CD4-positive, alpha-beta T cell treated with Interferon gamma for 1 hour (primary cell): ENCODE data around the gene MAP1S.
"Not testable (repeated sequence)": the region's sequence is repeated elsewhere in the genome, so short reads cannot be mapped to it uniquely, and the experiment has no call there.

ENCODE experiments used
- DNase-seq: peaks from one replicate; pipeline ENCODE4 v3.0.0-alpha.2; 2020

The MAP1S gene

DNA sequence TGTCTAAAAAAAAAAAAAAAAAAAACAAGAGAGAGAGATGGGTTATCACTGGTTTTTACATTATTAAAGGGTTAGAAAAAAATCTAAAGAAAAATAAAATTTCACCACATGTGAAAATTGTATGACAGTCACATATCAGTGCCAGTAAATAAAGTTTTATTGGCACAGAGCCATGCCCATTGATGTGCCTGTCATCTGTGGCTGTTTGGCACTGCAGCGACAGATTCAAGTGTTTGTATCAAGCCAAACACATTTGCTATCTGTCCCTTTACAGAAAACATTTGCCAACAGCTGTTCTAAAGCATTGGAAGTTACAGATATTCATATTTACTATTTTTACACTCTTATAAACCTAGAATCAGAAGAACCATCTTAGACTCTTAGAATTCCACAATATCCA lies 48.3 kb downstream of the MAP1S start:
- no peak for DNase-seq

DNA sequence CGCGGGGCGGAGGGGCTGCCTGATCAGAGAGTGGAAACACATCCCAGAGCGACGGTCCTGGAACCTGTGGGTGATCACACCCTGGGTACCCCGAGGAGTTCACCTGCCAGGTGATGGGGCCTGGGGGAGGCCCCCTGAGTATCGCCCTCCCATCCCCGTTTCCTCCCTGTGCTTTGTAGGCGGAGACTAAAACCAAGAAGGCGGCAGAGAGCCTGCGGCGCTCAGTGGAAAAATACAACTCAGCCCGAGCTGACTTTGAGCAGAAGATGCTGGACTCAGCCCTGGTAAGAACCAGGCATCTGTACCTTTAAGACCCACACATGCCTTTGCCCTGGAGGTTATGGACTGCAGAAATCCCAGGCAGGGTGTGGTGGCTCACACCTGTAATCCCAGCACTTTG lies 51.3 kb downstream of the MAP1S start:
- no peak for DNase-seq

DNA sequence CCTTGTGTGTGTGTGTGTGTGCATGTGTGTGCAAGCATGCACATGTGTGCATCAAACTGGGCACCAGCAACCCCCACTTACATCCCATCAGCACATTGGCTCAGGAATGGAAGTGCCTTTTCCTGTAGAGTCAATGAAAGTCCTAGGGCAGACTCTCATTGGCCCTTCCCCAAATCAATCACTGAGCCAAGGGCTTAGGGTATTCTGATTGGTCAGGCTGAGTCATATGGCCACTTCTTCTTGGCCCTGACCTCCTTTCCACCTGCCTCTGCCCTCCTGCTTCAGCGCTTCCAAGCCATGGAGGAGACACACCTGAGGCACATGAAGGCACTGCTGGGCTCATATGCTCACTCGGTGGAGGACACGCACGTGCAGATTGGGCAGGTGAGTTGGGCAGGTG lies 52.9 kb downstream of the MAP1S start:
- DNase-seq: no peak

DNA sequence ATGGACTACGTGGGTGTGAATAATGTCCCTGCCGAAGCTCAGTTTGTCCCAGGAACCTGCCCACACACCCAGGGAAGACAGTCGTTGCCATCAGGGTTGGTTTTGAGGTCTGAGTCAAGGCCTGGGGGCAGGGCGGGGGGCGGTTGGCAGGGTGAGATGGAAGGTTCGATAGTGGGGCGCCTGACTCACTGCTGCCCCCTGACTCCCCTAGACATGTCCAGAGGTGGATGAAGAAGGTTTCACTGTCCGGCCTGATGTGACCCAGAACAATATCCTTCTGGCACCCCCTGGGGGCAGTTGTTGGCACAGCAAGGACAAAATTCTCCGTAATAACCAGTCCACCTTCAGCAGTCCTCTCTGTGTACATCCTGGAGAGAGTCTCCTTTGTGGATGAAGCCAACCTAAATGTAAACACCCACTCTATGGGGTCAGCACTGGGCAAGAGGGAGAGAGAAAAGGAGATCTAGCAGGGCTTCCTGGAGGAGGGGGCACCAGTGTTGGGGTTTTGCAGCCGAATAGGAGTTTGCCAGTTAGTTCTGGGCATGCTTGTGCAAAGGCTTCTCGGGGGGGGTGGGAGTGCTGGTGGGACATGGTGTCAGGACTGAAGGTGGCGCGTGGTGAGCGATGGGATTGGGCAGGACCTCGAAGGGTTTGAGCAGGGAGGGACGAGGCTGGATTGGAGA lies 56.1 kb downstream of the MAP1S start:
- DNase-seq: no peak

DNA sequence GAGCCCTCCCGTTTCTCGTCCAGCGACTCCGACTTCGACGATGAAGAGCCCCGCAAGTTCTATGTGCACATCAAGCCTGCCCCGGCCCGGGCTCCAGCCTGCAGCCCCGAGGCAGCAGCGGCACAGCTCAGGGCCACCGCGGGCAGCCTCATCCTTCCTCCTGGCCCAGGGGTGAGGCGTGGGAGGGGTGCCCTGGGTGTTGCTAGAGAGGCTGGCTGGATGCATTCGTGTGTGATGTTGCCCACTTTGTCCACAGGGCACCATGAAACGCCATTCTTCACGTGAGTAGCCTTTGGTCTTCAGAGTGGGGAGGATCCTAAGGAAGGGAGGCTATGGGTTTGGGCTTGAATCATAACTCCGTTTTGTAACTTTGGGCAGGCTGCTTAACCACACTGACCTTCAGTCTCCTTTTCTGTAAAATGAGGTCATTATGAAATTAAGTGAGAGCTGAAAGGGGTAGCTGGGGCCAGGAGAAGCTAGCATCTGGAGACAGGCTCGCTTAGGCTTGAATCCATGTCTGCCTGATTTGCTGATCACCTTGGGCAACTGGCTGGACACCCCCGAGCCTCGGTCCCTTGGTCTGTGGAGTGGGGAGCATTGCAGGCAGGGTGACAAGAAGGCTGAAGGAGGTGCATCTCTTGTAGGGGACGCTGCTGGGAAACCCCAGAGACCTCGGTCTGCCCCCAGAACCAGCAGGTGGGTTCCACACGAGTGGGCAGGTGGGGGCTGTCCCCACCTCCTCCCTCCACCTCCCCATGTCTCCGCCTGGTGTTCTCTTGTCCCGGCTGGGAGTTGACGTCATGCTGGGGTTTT lies 56.9 kb downstream of the MAP1S start:
- peak; percentile 86 for DNase-seq

DNA sequence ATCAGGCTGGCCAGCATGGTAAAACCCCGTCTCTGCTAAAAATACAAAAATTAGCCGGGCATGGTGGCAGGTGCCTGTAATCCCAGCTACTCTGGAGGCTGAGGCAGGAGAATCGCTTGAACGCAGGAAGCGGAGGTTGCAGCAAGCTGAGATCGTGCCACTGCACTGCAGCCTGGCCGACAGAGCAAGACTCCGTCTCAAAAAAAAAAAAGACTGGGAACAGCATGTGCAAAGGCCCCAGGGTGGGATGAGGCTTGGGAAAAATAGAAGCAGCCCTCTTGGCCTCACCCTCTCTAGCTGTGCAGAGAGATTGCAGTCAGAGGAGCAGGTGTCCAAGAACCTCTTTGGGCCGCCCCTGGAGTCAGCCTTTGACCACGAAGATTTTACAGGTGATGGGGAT lies 58.6 kb downstream of the MAP1S start:
- DNase-seq: not testable (repeated sequence)

DNA sequence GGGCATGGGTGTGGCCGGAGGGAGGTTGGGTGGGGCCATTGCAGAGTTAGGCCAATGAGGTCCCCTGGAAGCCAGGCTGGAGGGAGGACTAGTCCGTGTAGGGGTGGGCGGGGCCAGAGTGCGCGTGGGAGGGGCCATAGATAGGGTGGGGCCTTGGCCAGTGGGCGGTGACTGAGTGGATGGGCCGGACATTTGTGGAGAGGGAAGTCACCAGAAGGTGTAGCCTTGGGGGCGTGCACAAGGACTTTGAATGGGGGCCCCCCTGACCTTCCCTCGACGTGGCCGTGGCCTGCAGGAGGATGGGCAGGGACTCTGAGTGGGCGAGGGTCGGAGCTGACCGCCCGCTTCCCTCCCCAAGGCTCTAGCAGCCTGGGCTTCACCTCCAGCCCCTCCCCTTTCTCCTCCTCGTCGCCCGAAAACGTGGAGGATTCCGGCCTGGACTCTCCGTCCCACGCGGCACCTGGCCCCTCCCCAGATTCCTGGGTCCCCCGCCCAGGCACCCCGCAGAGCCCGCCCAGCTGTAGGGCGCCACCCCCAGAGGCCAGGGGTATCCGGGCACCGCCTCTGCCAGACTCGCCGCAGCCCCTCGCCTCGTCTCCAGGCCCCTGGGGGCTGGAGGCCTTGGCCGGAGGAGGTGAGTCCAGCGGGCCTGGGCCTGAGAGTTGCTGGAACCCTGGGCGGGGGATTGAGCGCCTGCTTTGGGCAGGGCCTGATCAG lies 59.1 kb downstream of the MAP1S start:
- peak; percentile 70 for DNase-seq

DNA sequence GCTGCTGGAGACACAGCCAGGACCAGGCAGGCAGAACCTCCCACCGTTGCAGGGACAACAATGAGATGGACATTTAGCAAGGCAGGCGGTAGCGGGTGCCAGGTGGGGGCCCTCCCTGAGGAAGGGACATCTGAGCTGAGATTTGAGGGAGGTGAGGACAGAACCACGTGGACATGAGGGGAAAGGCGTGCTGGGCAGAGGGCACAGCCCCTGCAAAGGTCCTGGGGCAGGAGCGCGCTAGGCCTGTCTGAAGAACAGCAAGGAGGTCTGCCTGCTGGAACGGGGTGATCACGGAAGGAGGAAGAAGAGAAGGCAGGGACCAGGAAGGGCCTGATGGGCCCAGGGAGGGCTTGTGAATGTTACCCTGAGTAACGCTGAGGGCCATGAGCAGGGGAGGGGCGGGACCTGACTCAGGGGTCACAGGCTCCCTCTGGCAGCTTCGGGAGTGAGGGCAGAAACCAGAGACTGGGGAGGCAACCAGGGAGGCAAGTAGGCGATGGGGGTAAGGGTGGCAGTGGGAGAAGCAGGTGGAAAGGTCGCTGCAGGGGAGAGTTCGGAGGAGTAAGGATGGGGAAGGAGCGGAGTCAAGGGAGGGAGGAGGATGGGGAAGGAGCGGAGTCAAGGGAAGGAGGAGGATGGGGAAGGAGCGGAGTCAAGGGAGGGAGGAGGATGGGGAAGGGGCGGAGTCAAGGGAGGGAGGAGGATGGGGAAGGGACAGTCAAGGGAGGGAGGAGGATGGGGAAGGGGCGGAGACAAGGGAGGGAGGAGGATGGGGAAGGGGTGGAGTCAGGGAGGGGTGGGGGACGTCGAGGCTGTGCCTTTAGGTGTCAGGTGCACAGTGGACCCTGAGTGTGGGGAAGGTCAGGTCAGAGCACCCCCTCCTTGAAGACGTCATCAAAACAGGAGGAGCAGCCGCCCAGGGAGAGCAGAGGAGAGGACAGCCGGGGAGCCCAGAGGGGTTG lies 60.0 kb downstream of the MAP1S start:
- DNase-seq: peak; percentile 53

DNA sequence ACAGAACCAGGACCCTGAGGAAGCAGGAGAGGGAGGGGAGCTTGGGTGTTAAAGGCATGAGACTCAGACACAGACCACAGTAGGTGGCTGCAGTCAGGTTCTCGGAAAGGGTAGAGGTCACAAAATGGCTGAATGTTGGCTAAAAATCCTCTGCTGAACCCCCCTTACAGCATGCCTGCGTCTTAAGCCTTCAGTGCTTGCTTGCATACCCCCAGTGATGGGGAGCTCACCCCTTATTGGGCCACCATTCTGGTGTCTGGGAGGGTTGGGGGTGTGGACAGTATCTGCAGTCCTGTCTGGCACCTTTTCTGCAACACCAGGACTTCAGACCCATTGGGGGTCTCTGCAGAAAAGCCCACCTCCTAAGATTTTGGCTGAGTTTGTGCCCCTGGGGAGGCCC lies 61.5 kb downstream of the MAP1S start:
- DNase-seq: no peak

DNA sequence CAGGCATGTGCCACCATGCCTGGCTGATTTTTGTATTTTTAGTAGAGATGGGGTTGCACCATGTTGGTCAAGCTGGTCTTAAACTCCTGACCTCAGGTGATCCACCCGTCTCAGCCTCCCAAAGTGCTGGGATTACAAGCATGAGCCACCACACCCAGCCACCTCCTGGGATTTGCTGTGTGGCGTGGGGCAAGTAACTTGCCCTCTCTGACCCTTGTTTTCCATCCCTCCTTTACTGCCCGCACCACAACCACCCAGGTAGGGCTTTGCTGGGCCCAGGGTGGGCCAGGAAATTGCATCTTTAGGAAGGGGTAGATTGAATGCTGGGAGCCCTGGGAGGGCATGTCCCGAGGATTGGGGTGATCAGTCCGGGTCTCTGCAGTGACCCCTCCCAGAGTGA lies 64.4 kb downstream of the MAP1S start:
- not testable (repeated sequence) for DNase-seq
